Liver (tissue), 9 donors: ENCODE results near the gene RPS6KA2. TPM values are rescaled to one million over a fixed set of nuclear protein-coding genes. Genes with fewer than 3 reads are reported as not detected.
A peak's percentile ranks its signal among the peaks of the same experiment; 100 is the strongest.

Source experiments
- DNase-seq: peaks from one replicate; pipeline ENCODE4 v3.0.0-alpha.2; 2017; ENCODE audit warnings: low spot score
- H3K27ac ChIP-seq, 2 donors: one replicate each; pipeline ENCODE4 v1.7.0; 2013; ENCODE audit warnings: inconsistent platforms in 2 of 2, low read length in 2 of 2, control low read depth in 1 of 2, low read depth in 1 of 2, mild to moderate bottlenecking in 1 of 2
- H3K27me3 ChIP-seq, 4 donors: one replicate each; pipeline versions ENCODE4 v1.6.1 to v1.7.0; 2013; ENCODE audit warnings: low read length in 3 of 4, inconsistent platforms in 1 of 4, mild to moderate bottlenecking in 1 of 4, moderate library complexity in 1 of 4; ENCODE audit not compliant: control insufficient read depth in 4 of 4, insufficient read depth in 4 of 4
- H3K36me3 ChIP-seq, 4 donors: one replicate each; pipeline versions ENCODE4 v1.6.1 to v1.7.0; 2013; ENCODE audit warnings: low read length in 3 of 4, mild to moderate bottlenecking in 3 of 4, low read depth in 1 of 4, moderate library complexity in 1 of 4; ENCODE audit not compliant: control insufficient read depth in 4 of 4, insufficient read depth in 3 of 4
- H3K4me1 ChIP-seq, 4 donors: one replicate each; pipeline versions ENCODE4 v1.6.1 to v1.7.0; 2013; ENCODE audit warnings: low read length in 3 of 4, mild to moderate bottlenecking in 3 of 4, moderate library complexity in 1 of 4; ENCODE audit not compliant: control insufficient read depth in 4 of 4, insufficient read depth in 4 of 4
- H3K4me3 ChIP-seq, 3 donors: one replicate each; pipeline versions ENCODE4 v1.6.1 to v1.7.0; 2013; ENCODE audit warnings: low read length in 3 of 3, control low read depth in 1 of 3, low read depth in 1 of 3, mild to moderate bottlenecking in 1 of 3
- H3K9ac ChIP-seq, 2 donors: one replicate each; pipeline ENCODE4 v1.7.0; 2013; ENCODE audit warnings: low read length in 2 of 2, mild to moderate bottlenecking in 2 of 2, moderate library complexity in 2 of 2, control low read depth in 1 of 2, low read depth in 1 of 2
- H3K9me3 ChIP-seq, 4 donors: one replicate each; pipeline versions ENCODE4 v1.6.1 to v1.7.0; 2013; ENCODE audit warnings: low read length in 3 of 4; ENCODE audit not compliant: control insufficient read depth in 4 of 4
- ATF3 ChIP-seq: IDR thresholded peaks from 2 replicates; pipeline ENCODE4 v1.6.1; 2016; ENCODE audit warnings: antibody characterized with exemption
- CTCF ChIP-seq: fragments of 150-350 bp; IDR thresholded peaks from 2 replicates; pipeline ENCODE4 v1.5.1; 2017; ENCODE audit warnings: improper control_type of control experiment, low read depth, low read length; ENCODE audit not compliant: missing input control
- EGR1 ChIP-seq, 2 donors: IDR thresholded peaks; 2 replicates each; pipeline ENCODE4 v1.6.1; 2016 to 2018; ENCODE audit warnings: antibody characterized with exemption in 2 of 2, low read depth in 2 of 2
- FOXA1 ChIP-seq: IDR thresholded peaks from 2 replicates; pipeline ENCODE4 v1.6.1; 2016; ENCODE audit warnings: antibody characterized with exemption
- FOXA2 ChIP-seq: IDR thresholded peaks from 2 replicates; pipeline ENCODE4 v1.6.1; 2016; ENCODE audit warnings: antibody characterized with exemption
- GABPA ChIP-seq, 2 donors: IDR thresholded peaks in 1 of 2; conservative IDR thresholded peaks in 1 of 2; 2 replicates each; pipeline ENCODE4 v1.6.1; 2016; ENCODE audit warnings: antibody characterized with exemption in 2 of 2, mild to moderate bottlenecking in 1 of 2, moderate library complexity in 1 of 2
- HNF4A ChIP-seq, 2 donors: conservative IDR thresholded peaks; 2 replicates each; pipeline ENCODE4 v1.6.1; 2016; ENCODE audit warnings: antibody characterized with exemption in 2 of 2, mild to moderate bottlenecking in 2 of 2
- HNF4G ChIP-seq: IDR thresholded peaks from 2 replicates; pipeline ENCODE4 v1.6.1; 2016; ENCODE audit warnings: antibody characterized with exemption
- JUND ChIP-seq, 2 donors: IDR thresholded peaks; 2 replicates each; pipeline ENCODE4 v1.6.1; 2016; ENCODE audit warnings: antibody characterized with exemption in 2 of 2
- MAX ChIP-seq: IDR thresholded peaks from 2 replicates; pipeline ENCODE4 v1.6.1; 2016; ENCODE audit warnings: antibody characterized with exemption
- NR2F2 ChIP-seq: IDR thresholded peaks from 2 replicates; pipeline ENCODE4 v1.6.1; 2016; ENCODE audit warnings: antibody characterized with exemption
- RAD21 ChIP-seq, 2 donors: IDR thresholded peaks; 2 replicates each; pipeline ENCODE4 v1.6.1; 2016; ENCODE audit warnings: antibody characterized with exemption in 2 of 2, mild to moderate bottlenecking in 2 of 2
- REST ChIP-seq: IDR thresholded peaks from 2 replicates; pipeline ENCODE4 v1.6.1; 2016; ENCODE audit warnings: antibody characterized with exemption, mild to moderate bottlenecking
- RXRA ChIP-seq, 2 donors: IDR thresholded peaks; 2 replicates each; pipeline ENCODE4 v1.6.1; 2017 to 2018; ENCODE audit warnings: antibody characterized with exemption in 2 of 2, mild to moderate bottlenecking in 1 of 2
- SP1 ChIP-seq: IDR thresholded peaks from 2 replicates; pipeline ENCODE4 v1.6.1; 2018; ENCODE audit warnings: antibody characterized with exemption, mild to moderate bottlenecking
- TAF1 ChIP-seq: conservative IDR thresholded peaks from 2 replicates; pipeline ENCODE4 v1.6.1; 2016; ENCODE audit warnings: antibody characterized with exemption, mild to moderate bottlenecking
- YY1 ChIP-seq: IDR thresholded peaks from 2 replicates; pipeline ENCODE4 v1.6.1; 2016; ENCODE audit warnings: antibody characterized with exemption, mild to moderate bottlenecking
- ZBTB33 ChIP-seq: IDR thresholded peaks from 2 replicates; pipeline ENCODE4 v1.6.1; 2016; ENCODE audit warnings: antibody characterized with exemption
- WGBS: extraction: QIAGEN DNeasy Blood & Tissue Kit; methylation state at CpG from one replicate; pipeline ENCODE4 v1.1.7; 2013; 5-methylcytosine and 5-hydroxymethylcytosine counted together
- polyA plus RNA-seq, 2 donors: library from polyadenylated mRNA; stranded (reverse) in 1 of 2; unstranded in 1 of 2; fragments of 200-250 nt in 1 of 2; fragments of >200 nt in 1 of 2; fragmentation: Nextera tagmentation in 1 of 2; extraction: Ambion mirVana in 1 of 2; gene quantifications; one replicate each; pipeline versions ENCODE4 v1.2.1 to v1.2.3, GENCODE V29; 2013 to 2015
- total RNA-seq, 2 donors: library from RNA; depleted of rRNA; stranded (reverse); fragments of >200 nt; gene quantifications; one replicate each; pipeline ENCODE4 v1.2.3, GENCODE V29; 2014
- donor health status: healthy.
- donor health status: healthy.
- donor health status: healthy.
- donor health status: healthy.
- donor health status: healthy.

The RPS6KA2 gene
- total and polyA plus RNA-seq, 4 donors = 2.5 to 9.0 (median 5.0) TPM

GRCh38 chr6:166556863-166557322 lies 70.2 kb downstream of the RPS6KA2 start:
- H3K4me3 ChIP-seq = peak overlapping the region; percentile 13 to 37 (median 20)
- peak; percentile 97 to 98 for TF ChIP-seq JUND (IDR thresholded peaks at IDR 0.05)
- TF ChIP-seq SP1 = peak; percentile 66
- TF ChIP-seq ZBTB33 = peak; percentile 84
- peak in 1 of 2 donors; percentile 80 for TF ChIP-seq EGR1 (IDR thresholded peaks at IDR 0.05; ENCODE audit: low read depth in 2 of 2)
- peak; percentile 83 for TF ChIP-seq REST
- peak; percentile 64 to 88 for TF ChIP-seq HNF4A (conservative IDR thresholded peaks at IDR 0.05)
- peak in 1 of 2 donors; percentile 73 for TF ChIP-seq GABPA (IDR thresholded peaks at IDR 0.05 in 1 of 2, conservative IDR thresholded peaks at IDR 0.05 in 1 of 2)
- TF ChIP-seq TAF1 = no peak
- TF ChIP-seq MAX = peak; percentile 97
- peak; percentile 92 for TF ChIP-seq YY1
- no peak for TF ChIP-seq HNF4G
- peak; percentile 36 for TF ChIP-seq FOXA1
- no peak for TF ChIP-seq NR2F2
- TF ChIP-seq FOXA2 = peak; percentile 58
- TF ChIP-seq CTCF = peak; percentile 29
- peak; percentile 49 to 93 for TF ChIP-seq RXRA (IDR thresholded peaks at IDR 0.05)
- peak; percentile 59 for TF ChIP-seq RAD21 (IDR thresholded peaks at IDR 0.05)
- TF ChIP-seq ATF3 = peak; percentile 92
- 25% methylated on average over 16 of the region's 16 CpGs for WGBS

More at GRCh38 chr6:166556863-166557322, 70.2 kb downstream of the RPS6KA2 start:
- Histone ChIP-seq H3K9me3 (peaks cover 0 to 1% (median 0%) of the 10 kb centered on the region in 4 donors), H3K36me3 (no peaks in the 10 kb centered on the region), H3K9ac (peak overlapping the region; percentile 64 to 82), H3K27ac (peak overlapping the region; percentile 87 to 95), H3K4me1 (peaks cover 2 to 24% (median 8%) of the 10 kb centered on the region in 4 donors), H3K27me3 (no peaks in the 10 kb centered on the region)
- DNase-seq = no peak
